Activated naive CD4-positive, alpha-beta T cell treated with anti-CD3 and anti-CD28 coated beads, Interleukin-2, amount 50 U/mL, for 24 hours (primary cell): ENCODE measurements around the gene UBAP2L.
"Not testable (repeated sequence)": the region's sequence is repeated elsewhere in the genome, so short reads cannot be mapped to it uniquely, and the experiment has no call there.

Experiments used
- H3K27ac Mint-ChIP-seq: one replicate; pipeline ENCODE4 v1.8.0; 2021; ENCODE audit warnings: mild to moderate bottlenecking, mixed read lengths
- H3K27me3 Mint-ChIP-seq: one replicate; pipeline ENCODE4 v1.8.0; 2021; ENCODE audit warnings: mixed read lengths
- H3K36me3 Mint-ChIP-seq: one replicate; pipeline ENCODE4 v1.8.0; 2021; ENCODE audit warnings: mixed read lengths
- H3K4me1 Mint-ChIP-seq: one replicate; pipeline ENCODE4 v1.8.0; 2021; ENCODE audit warnings: mixed read lengths
- H3K4me3 Mint-ChIP-seq: one replicate; pipeline ENCODE4 v1.8.0; 2021; ENCODE audit warnings: mild to moderate bottlenecking, mixed read lengths
- H3K9me3 Mint-ChIP-seq: one replicate; pipeline ENCODE4 v1.8.0; 2021; ENCODE audit warnings: mixed read lengths

The UBAP2L gene

DNA sequence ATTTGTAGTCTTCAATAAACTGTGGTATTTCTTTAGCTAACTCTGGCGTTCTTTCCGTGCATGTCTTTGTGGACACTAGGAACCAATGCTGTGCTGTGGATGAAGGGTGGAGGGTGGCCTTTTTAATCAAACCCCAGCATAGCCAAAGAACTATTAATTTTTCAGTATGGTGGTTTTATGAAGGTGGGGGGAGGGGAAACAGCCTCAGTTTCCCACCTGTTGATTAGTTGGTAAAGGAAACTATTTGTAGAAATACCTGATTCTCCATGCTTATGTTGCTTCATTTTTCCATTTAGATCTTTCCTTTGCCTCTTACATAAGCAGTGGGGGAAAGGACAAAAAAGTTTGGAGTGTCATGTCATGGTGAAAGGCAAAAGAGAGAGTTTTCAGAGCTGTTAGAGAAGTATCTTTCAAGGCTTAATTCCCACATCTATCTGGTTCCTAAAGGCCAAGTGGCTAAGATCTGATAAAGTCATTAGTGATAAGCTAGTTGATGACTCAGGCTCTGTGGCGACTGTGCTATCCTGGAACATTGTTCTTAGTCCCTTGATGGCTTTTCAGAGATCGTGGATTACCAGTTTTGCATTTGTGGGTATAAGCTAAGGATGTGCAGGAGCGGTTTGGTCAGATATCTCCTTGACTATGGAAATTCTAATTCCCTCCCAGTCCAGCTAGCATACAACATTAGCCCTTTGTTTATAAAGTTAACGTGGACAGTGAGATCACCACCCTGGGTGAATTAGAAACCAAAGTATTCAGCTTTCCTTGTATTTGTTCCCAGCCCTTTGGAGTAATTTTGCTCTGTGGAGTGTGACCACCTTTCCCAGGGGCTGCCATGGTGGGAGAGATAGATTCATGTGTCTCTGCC is 42.9 kb downstream of the UBAP2L start:
- Mint-ChIP-seq H3K27ac (peak overlapping the region; percentile 73), H3K27me3 (no peaks in the 10 kb centered on the region), H3K4me3 (no peak overlapping the region), H3K9me3 (no peaks in the 10 kb centered on the region), H3K4me1 (peaks cover 54% of the 10 kb centered on the region), H3K36me3 (peaks cover 25% of the 10 kb centered on the region)

GRCh38 chr1:154264454-154264853 is 43.7 kb downstream of the UBAP2L start:
- Mint-ChIP-seq H3K4me3 (peak overlapping the region; percentile 35), H3K36me3 (peaks cover 25% of the 10 kb centered on the region), H3K27ac (peak overlapping the region; percentile 75), H3K9me3 (no peaks in the 10 kb centered on the region), H3K27me3 (no peaks in the 10 kb centered on the region), H3K4me1 (peaks cover 54% of the 10 kb centered on the region)

- peaks cover 54% of the 10 kb centered on the region for H3K4me1 Mint-ChIP-seq
- peaks cover 19% of the 10 kb centered on the region for H3K36me3 Mint-ChIP-seq
- peak overlapping the region; percentile 89 for H3K27ac Mint-ChIP-seq
- peak overlapping the region; percentile 6 for H3K4me3 Mint-ChIP-seq
- no peaks in the 10 kb centered on the region for H3K9me3 Mint-ChIP-seq
- H3K27me3 Mint-ChIP-seq = no peaks in the 10 kb centered on the region
Observed at GRCh38 chr1:154265586-154265985, 44.8 kb downstream of the UBAP2L start.

DNA sequence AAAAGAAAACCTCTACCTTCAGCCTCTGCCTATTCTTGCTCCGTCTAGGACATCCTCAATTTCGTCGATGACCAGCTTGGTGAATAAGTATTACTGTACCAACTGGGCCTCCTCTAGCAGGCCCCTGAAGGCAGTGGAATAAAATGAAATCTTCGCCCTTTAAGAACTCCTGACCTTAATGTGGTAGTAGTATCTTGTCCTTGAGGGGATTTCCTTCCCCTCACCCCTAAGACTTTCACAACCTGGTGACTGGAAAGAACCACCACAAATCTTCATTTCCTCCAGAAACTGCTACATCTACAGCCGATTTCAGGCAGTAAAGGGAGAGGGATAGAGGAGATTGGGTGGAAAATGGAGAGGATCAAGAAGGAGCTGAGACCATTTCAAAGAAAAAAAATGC is 50.1 kb downstream of the UBAP2L start:
- Mint-ChIP-seq H3K4me3 (peak overlapping the region; percentile 63), H3K27ac (peak overlapping the region; percentile 90), H3K27me3 (no peaks in the 10 kb centered on the region), H3K36me3 (peaks cover 22% of the 10 kb centered on the region), H3K4me1 (peaks cover 50% of the 10 kb centered on the region), H3K9me3 (no peaks in the 10 kb centered on the region)

- peak within 1 kb of the TSS; percentile 99 for H3K27ac Mint-ChIP-seq
- H3K4me3 Mint-ChIP-seq = peak within 1 kb of the TSS; percentile 94
- H3K27me3 Mint-ChIP-seq = no peaks in the 10 kb centered on the region
- H3K4me1 Mint-ChIP-seq = peaks cover 40% of the 10 kb centered on the region
- no peaks in the 10 kb centered on the region for H3K9me3 Mint-ChIP-seq
- H3K36me3 Mint-ChIP-seq = peaks cover 22% of the 10 kb centered on the region
Observed at GRCh38 chr1:154272217-154272998, 51.7 kb downstream of the UBAP2L start, which contains the start of gene HAX1. Gene HAX1 (plus strand): TSS chr1:154272629. CDS start chr1:154272724, 95 bp downstream.

DNA sequence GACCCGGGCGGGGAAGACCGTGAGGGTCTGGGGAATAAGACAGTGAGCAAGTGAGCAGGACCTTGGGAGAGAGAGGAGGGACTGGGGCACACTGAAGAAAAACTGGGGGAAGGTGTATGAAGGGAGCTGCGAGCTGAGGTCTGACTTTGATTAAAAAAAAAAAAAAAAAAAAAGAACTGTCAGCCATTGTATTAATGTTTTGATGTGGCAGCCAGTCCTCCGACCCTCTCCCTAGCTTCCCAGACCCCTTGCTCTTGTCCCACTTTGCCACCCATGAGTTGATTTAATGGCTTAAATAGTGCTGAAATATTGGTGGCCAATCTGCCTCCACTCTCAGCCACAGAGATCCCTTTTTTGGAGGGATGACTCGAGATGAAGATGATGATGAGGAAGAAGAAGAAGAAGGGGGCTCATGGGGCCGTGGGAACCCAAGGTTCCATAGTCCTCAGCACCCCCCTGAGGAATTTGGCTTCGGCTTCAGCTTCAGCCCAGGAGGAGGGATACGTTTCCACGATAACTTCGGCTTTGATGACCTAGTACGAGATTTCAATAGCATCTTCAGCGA is 52.3 kb downstream of the UBAP2L start:
- Mint-ChIP-seq H3K9me3 (no peaks in the 10 kb centered on the region), H3K4me3 (peak overlapping the region; percentile 94), H3K36me3 (peaks cover 22% of the 10 kb centered on the region), H3K4me1 (peaks cover 40% of the 10 kb centered on the region), H3K27ac (peak overlapping the region; percentile 99), H3K27me3 (no peaks in the 10 kb centered on the region)

DNA sequence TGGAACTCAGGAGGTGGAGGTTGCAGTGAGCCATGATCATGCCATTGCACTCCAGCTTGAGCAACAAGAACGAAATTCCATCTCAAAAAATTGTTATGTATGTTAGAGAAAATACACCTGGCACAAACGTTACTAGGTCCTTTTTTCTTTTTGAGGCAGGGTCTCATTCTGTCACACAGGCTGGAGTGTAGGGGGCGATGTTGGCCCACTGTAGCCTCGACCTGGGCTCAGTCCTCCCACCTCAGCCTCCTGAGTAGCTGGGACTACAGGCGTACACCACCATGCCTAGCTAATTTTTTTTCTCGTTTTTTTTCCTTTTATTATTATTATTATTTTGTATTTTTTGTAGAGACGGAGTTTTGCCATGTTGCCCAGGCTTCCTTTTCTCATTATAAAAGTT is 56.0 kb downstream of the UBAP2L start:
- H3K9me3 Mint-ChIP-seq = no peaks in the 10 kb centered on the region
- no peak overlapping the region for H3K4me3 Mint-ChIP-seq
- peaks cover 16% of the 10 kb centered on the region for H3K36me3 Mint-ChIP-seq
- H3K27ac Mint-ChIP-seq = no peak overlapping the region
- no peaks in the 10 kb centered on the region for H3K27me3 Mint-ChIP-seq
- peaks cover 31% of the 10 kb centered on the region for H3K4me1 Mint-ChIP-seq

DNA sequence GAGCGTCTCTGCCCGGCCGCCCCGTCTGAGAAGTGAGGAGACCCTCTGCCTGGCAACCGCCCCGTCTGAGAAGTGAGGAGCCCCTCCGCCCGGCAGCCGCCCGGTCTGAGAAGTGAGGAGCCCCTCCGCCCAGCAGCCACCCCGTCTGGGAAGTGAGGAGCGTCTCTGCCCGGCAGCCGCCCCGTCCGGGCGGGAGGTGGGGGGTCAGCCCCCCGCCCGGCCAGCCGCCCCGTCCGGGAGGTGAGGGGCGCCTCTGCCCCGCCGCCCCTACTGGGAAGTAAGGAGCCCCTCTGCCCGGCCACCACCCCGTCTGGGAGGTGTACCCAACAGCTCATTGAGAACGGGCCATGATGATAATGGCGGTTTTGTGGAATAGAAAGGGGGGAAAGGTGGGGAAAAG is 66.8 kb downstream of the UBAP2L start:
- not testable (repeated sequence) for H3K9me3 Mint-ChIP-seq, H3K27ac Mint-ChIP-seq, H3K4me3 Mint-ChIP-seq, H3K4me1 Mint-ChIP-seq, H3K36me3 Mint-ChIP-seq, H3K27me3 Mint-ChIP-seq

- Mint-ChIP-seq H3K27ac (no peak overlapping the region), H3K4me1 (no peaks in the 10 kb centered on the region), H3K9me3 (no peaks in the 10 kb centered on the region), H3K27me3 (no peaks in the 10 kb centered on the region), H3K4me3 (no peak overlapping the region), H3K36me3 (no peaks in the 10 kb centered on the region)
Observed at GRCh38 chr1:154288661-154289060, 67.9 kb downstream of the UBAP2L start.

DNA sequence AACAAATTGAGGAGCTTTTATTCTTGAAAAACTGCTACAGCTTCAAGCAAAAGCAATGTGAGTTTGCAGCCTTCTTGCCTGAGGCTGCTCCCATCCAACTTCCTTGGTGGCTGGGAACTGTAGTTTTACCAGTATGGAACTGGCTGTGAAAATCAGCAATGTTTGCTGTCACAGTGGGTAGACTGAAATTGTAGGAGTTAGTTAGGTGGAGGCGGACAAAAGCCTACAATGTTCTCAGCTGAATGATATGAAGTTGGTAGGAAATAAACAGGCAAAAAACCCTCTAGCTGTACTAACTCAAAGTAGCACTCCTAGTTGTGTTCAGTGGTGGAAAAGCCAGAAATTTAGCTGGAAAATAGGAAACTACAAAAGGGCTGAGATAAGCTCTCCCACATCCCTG is 70.2 kb downstream of the UBAP2L start:
- H3K4me3 Mint-ChIP-seq = no peak overlapping the region
- H3K4me1 Mint-ChIP-seq = no peaks in the 10 kb centered on the region
- no peaks in the 10 kb centered on the region for H3K27me3 Mint-ChIP-seq
- H3K9me3 Mint-ChIP-seq = peaks cover 5% of the 10 kb centered on the region
- no peak overlapping the region for H3K27ac Mint-ChIP-seq
- H3K36me3 Mint-ChIP-seq = peaks cover 4% of the 10 kb centered on the region

GRCh38 chr1:154295408-154296235 is 74.9 kb downstream of the UBAP2L start:
- no peaks in the 10 kb centered on the region for H3K27me3 Mint-ChIP-seq
- H3K4me1 Mint-ChIP-seq = no peaks in the 10 kb centered on the region
- H3K4me3 Mint-ChIP-seq = no peak overlapping the region
- H3K9me3 Mint-ChIP-seq = peaks cover 5% of the 10 kb centered on the region
- H3K36me3 Mint-ChIP-seq = peaks cover 4% of the 10 kb centered on the region
- no peak overlapping the region for H3K27ac Mint-ChIP-seq

DNA sequence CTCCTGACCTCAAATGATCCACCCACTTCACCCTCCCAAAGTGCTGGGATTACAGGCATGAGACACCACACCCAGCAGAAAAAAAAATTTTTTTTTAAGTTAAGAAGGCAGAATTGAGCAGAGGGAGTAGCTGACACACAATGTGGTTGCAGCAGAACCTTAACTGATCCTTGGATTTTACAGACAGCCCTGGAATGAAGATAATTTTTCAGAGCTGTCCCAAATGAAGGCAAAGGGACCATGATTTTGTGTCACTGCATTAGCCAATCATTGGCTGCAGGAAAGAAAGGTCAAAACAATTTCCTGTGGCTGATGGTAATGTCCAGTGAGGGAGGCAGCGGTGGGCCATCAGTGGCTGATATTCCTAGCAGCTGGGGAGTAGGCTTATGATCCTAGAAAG is 80.8 kb downstream of the UBAP2L start:
- no peak overlapping the region for H3K4me3 Mint-ChIP-seq
- H3K9me3 Mint-ChIP-seq = no peaks in the 10 kb centered on the region
- H3K27ac Mint-ChIP-seq = no peak overlapping the region
- no peaks in the 10 kb centered on the region for H3K36me3 Mint-ChIP-seq
- H3K27me3 Mint-ChIP-seq = no peaks in the 10 kb centered on the region
- H3K4me1 Mint-ChIP-seq = no peaks in the 10 kb centered on the region

- Mint-ChIP-seq H3K9me3 (no peaks in the 10 kb centered on the region), H3K27me3 (no peaks in the 10 kb centered on the region), H3K36me3 (no peaks in the 10 kb centered on the region), H3K27ac (peak overlapping the region; percentile 63), H3K4me1 (peaks cover 5% of the 10 kb centered on the region), H3K4me3 (no peak overlapping the region)
Observed at GRCh38 chr1:154304664-154305337, 84.0 kb downstream of the UBAP2L start.

GRCh38 chr1:154306151-154306550 is 85.4 kb downstream of the UBAP2L start:
- Mint-ChIP-seq H3K9me3 (no peaks in the 10 kb centered on the region), H3K27ac (no peak overlapping the region), H3K4me1 (peaks cover 5% of the 10 kb centered on the region), H3K4me3 (no peak overlapping the region), H3K36me3 (no peaks in the 10 kb centered on the region), H3K27me3 (no peaks in the 10 kb centered on the region)
